Motor neuron (in vitro differentiated cells): Measurements from ENCODE around the gene PKNOX1. TPM values are rescaled to one million over a fixed set of nuclear protein-coding genes. Genes with fewer than 3 reads are reported as not detected.
"Not testable (repeated sequence)": the region's sequence is repeated elsewhere in the genome, so short reads cannot be mapped to it uniquely, and the experiment has no call there.

Experiments
- ATAC-seq, 8 experiments: fragments of 200-7000 bp; cut with Tn5 transposase; replicated peaks in 6 of 8; 2 replicates each; pipeline ENCODE4 v1.8.0; 2021; ENCODE audit warnings: mild to moderate bottlenecking in 8 of 8, moderate library complexity in 8 of 8
- H3K27ac ChIP-seq, 2 donors: fragments of 250-450 bp; sonication (Bioruptor Pico); 2 replicates each; pipeline ENCODE4 v1.9.0; 2021; ENCODE audit warnings: antibody characterized with exemption in 2 of 2, mild to moderate bottlenecking in 2 of 2, moderate library complexity in 1 of 2
- H3K4me1 ChIP-seq, 2 donors: fragments of 250-450 bp; sonication (Bioruptor Pico); replicated peaks in 1 of 2; 2 replicates each; pipeline ENCODE4 v1.6.1; 2021; ENCODE audit warnings: antibody characterized with exemption in 2 of 2, mild to moderate bottlenecking in 2 of 2, moderate library complexity in 1 of 2
- H3K4me3 ChIP-seq, 5 donors: fragments of 250-450 bp; sonication (Bioruptor Pico); 2 replicates each; pipeline ENCODE4 v1.9.0; 2021; ENCODE audit warnings: antibody characterized with exemption in 5 of 5, mild to moderate bottlenecking in 5 of 5, moderate library complexity in 4 of 5
- WGBS, 10 experiments: fragments of 450-650 bp; shearing (Covaris generic); methylation state at CpG; one replicate each; pipeline ENCODE4 v1.0.0; 2022; 5-methylcytosine and 5-hydroxymethylcytosine counted together
- in situ Hi-C, 9 experiments: fragments of 400-800 bp; cut with MboI; loops; one replicate each; pipeline ENCODE4 v1.15.0; 2021; ENCODE audit warnings: low sequenced_read_pairs in 9 of 9, low pct_unique_long_range_greater_than_20kb in 2 of 9; ENCODE audit not compliant: unreplicated experiment in 9 of 9
- total RNA-seq, 8 experiments: library from RNA; unstranded; fragments of 300-600 nt; gene quantifications; 2 replicates each; pipeline versions ENCODE4 v1.2.3 to v1.2.4, GENCODE V29; 2022

PKNOX1 gene
- total RNA-seq, 8 experiments from 2014 or later: 12.5 to 27.3 (median 15.1) TPM

- H3K4me1 ChIP-seq, in situ Hi-C loops, ATAC-seq, H3K27ac ChIP-seq, H3K4me3 ChIP-seq: not testable (repeated sequence)
- WGBS, 10 experiments: no CpG with 5 or more reads among the region's 12 CpGs
Measured at GRCh38 chr21:43066690-43067089, 92.3 kb downstream of the PKNOX1 start.

GRCh38 chr21:43068065-43068464 is 93.7 kb downstream of the PKNOX1 start:
- ATAC-seq, H3K4me3 ChIP-seq, H3K27ac ChIP-seq, in situ Hi-C loops, H3K4me1 ChIP-seq: not testable (repeated sequence)
- WGBS, 10 experiments: no CpG with 5 or more reads among the region's 12 CpGs

GRCh38 chr21:43069682-43070081 is 95.3 kb downstream of the PKNOX1 start:
- not testable (repeated sequence) for H3K4me3 ChIP-seq

GRCh38 chr21:43072742-43073141 is 98.4 kb downstream of the PKNOX1 start:
- no CpG with 5 or more reads among the region's 11 CpGs for WGBS, 10 experiments
- H3K4me3 ChIP-seq, H3K27ac ChIP-seq, in situ Hi-C loops, ATAC-seq, H3K4me1 ChIP-seq: not testable (repeated sequence)

More at GRCh38 chr21:43069682-43070081, 95.3 kb downstream of the PKNOX1 start:
- H3K27ac ChIP-seq, in situ Hi-C loops, ATAC-seq, H3K4me1 ChIP-seq: not testable (repeated sequence)
- no CpG with 5 or more reads among the region's 10 CpGs for WGBS, 10 experiments

- H3K4me1 ChIP-seq, H3K27ac ChIP-seq, H3K4me3 ChIP-seq, in situ Hi-C loops: not testable (repeated sequence)
- no CpG with 5 or more reads among the region's 74 CpGs for WGBS, 10 experiments
- ATAC-seq: peak in 1 of 8 experiments; percentile 40
Measured at GRCh38 chr21:43074401-43075169, 100.2 kb downstream of the PKNOX1 start.

GRCh38 chr21:43075170-43076022 is 101.0 kb downstream of the PKNOX1 start, which contains the start of gene CBS:
TSS of gene CBS (minus strand) at chr21:43075835. CDS start at chr21:43072193, 3,642 bp downstream.
- ATAC-seq: peak; percentile 38 to 65 (median 56)
- H3K27ac ChIP-seq, H3K4me1 ChIP-seq, H3K4me3 ChIP-seq, in situ Hi-C loops: not testable (repeated sequence)
- WGBS, 10 experiments: no CpG with 5 or more reads among the region's 84 CpGs

- H3K27ac ChIP-seq, in situ Hi-C loops, H3K4me3 ChIP-seq, H3K4me1 ChIP-seq: not testable (repeated sequence)
- ATAC-seq: peak; percentile 37 to 63 (median 51)
- WGBS, 10 experiments: no CpG with 5 or more reads among the region's 77 CpGs
Measured at GRCh38 chr21:43076023-43076637, 101.8 kb downstream of the PKNOX1 start.

- H3K27ac ChIP-seq, in situ Hi-C loops, H3K4me1 ChIP-seq, H3K4me3 ChIP-seq: not testable (repeated sequence)
- peak in 7 of 8 experiments; percentile 26 to 84 (median 80) for ATAC-seq
- no CpG with 5 or more reads among the region's 28 CpGs for WGBS, 10 experiments
Measured at GRCh38 chr21:43076643-43077042, 102.3 kb downstream of the PKNOX1 start.

GRCh38 chr21:43082587-43083300 is 108.4 kb downstream of the PKNOX1 start:
- WGBS, 10 experiments: no CpG with 5 or more reads among the region's 24 CpGs

More at GRCh38 chr21:43082587-43083300, 108.4 kb downstream of the PKNOX1 start:
- in situ Hi-C loops, H3K4me3 ChIP-seq, H3K27ac ChIP-seq, H3K4me1 ChIP-seq, ATAC-seq: not testable (repeated sequence)

Other genes starting within 250 kb of the PKNOX1 start
- 10 to 100 TPM in 4 of 8 experiments, 1 to 10 TPM in 4; 5.6 to 28.9 (median 10.0) TPM for gene WDR4, start 95.0 kb upstream of the PKNOX1 start, total RNA-seq
- 10 to 100 TPM; 24.5 to 75.1 (median 34.8) TPM for gene NDUFV3, start 81.3 kb upstream of the PKNOX1 start, total RNA-seq
- 1 to 10 TPM in 3 of 8 experiments, under 1 TPM in 5; 0.25 to 2.6 (median 0.72) TPM for gene ERVH48-1, start 48.9 kb upstream of the PKNOX1 start, total RNA-seq
- 10 to 100 TPM in 7 of 8 experiments, 1 to 10 TPM in 1; 8.3 to 78.8 (median 53.7) TPM for gene CBS, start 101.3 kb downstream of the PKNOX1 start, total RNA-seq
- gene U2AF1, start 133.0 kb downstream of the PKNOX1 start, total RNA-seq: 10 to 100 TPM in 7 of 8 experiments, 1 to 10 TPM in 1; 8.5 to 80.5 (median 32.3) TPM
- gene CRYAA, start 194.4 kb downstream of the PKNOX1 start, total RNA-seq: 1 to 10 TPM in 1 of 8 experiments, under 1 TPM in 3, not detected in 4; 0.33 to 1.0 (median 0.65) TPM